B cell (primary cell): ENCODE data around the gene RPIA. TPM values are rescaled to one million over a fixed set of nuclear protein-coding genes. Genes with fewer than 3 reads are reported as not detected.
"Not testable (repeated sequence)": the region's sequence is repeated elsewhere in the genome, so short reads cannot be mapped to it uniquely, and the experiment has no call there.

Experiments used
- ATAC-seq: fragments of 200-7000 bp; cut with Tn5 transposase; one replicate; pipeline ENCODE4 v1.10.0; 2021; ENCODE audit warnings: low read depth, mild to moderate bottlenecking, moderate number of reproducible peaks, moderate library complexity
- CTCF ChIA-PET: fragments of 350-600 bp; sonication (Branson Sonifier 250); formaldehyde crosslinking; loops from one replicate; lab custom pipeline; 2021; ENCODE audit warnings: antibody characterized with exemption, inconsistent platforms; lab: Charles Lee
- POLR2A ChIA-PET: fragments of 350-600 bp; sonication (Branson Sonifier 250); formaldehyde crosslinking; loops from one replicate; lab custom pipeline; 2021; ENCODE audit warnings: antibody characterized with exemption; lab: Charles Lee
- DNase-seq: peaks from one replicate; pipeline ENCODE4 v3.0.0; 2013
- H2AFZ ChIP-seq: 2 replicates; pipeline ENCODE4 v1.6.1; 2012; ENCODE audit warnings: mild to moderate bottlenecking, low read depth, low read length; ENCODE audit not compliant: insufficient read depth, poor library complexity, severe bottlenecking
- H3K27ac ChIP-seq, 2 donors: 1 replicate in 1 of 2; 2 replicates in 1 of 2; pipeline ENCODE4 v1.5.1; 2012 to 2013; ENCODE audit warnings: low read length in 2 of 2, mild to moderate bottlenecking in 2 of 2, moderate library complexity in 1 of 2
- H3K27me3 ChIP-seq, 4 experiments: fragments of 200-600 bp in 1 of 4; sonication (generic) in 1 of 4; replicated peaks in 1 of 4; 1 replicate in 2 of 4; 2 replicates in 2 of 4; pipeline versions ENCODE4 v1.6.1 to v1.7.0; 2013 to 2016; ENCODE audit warnings: low read length in 3 of 4, mild to moderate bottlenecking in 2 of 4, mixed read lengths in 1 of 4, moderate library complexity in 1 of 4; ENCODE audit not compliant: insufficient read depth in 4 of 4, control insufficient read depth in 3 of 4; ENCODE audit errors: control extremely low read depth in 1 of 4
- H3K36me3 ChIP-seq, 2 experiments: replicated peaks in 1 of 2; 1 replicate in 1 of 2; 2 replicates in 1 of 2; pipeline versions ENCODE4 v1.6.1 to v1.7.1; 2013; ENCODE audit warnings: low read length in 1 of 2; ENCODE audit not compliant: insufficient read depth in 2 of 2, control insufficient read depth in 1 of 2; ENCODE audit errors: control extremely low read depth in 1 of 2, extremely low read depth in 1 of 2
- H3K4me1 ChIP-seq, 2 donors: fragments of 200-600 bp in 1 of 2; sonication (generic) in 1 of 2; 1 replicate in 1 of 2; 2 replicates in 1 of 2; pipeline versions ENCODE4 v1.5.1 to v1.6.1; 2013 to 2017; ENCODE audit warnings: low read length in 2 of 2; ENCODE audit not compliant: control insufficient read depth in 2 of 2, insufficient read depth in 2 of 2
- H3K4me2 ChIP-seq: replicated peaks from 2 replicates; pipeline ENCODE3; 2012; ENCODE audit warnings: mild to moderate bottlenecking, low read depth, low read length; ENCODE audit not compliant: poor library complexity, severe bottlenecking
- H3K4me3 ChIP-seq, 5 experiments: fragments of 200-600 bp in 1 of 5; sonication (generic) in 1 of 5; 1 replicate in 3 of 5; 2 replicates in 2 of 5; pipeline versions ENCODE4 v1.5.1 to v1.7.0; 2011 to 2016; ENCODE audit warnings: low read length in 4 of 5, mild to moderate bottlenecking in 4 of 5, low read depth in 2 of 5, control low read depth in 1 of 5, moderate library complexity in 1 of 5; ENCODE audit not compliant: insufficient read depth in 1 of 5; ENCODE audit errors: control extremely low read depth in 1 of 5, extremely low read depth in 1 of 5
- H3K79me2 ChIP-seq: fragments of 200-600 bp; sonication (generic); one replicate; pipeline ENCODE4 v1.6.0; 2016; ENCODE audit warnings: low read length; ENCODE audit not compliant: control insufficient read depth, insufficient read depth
- H3K9ac ChIP-seq: fragments of 200-600 bp; sonication (generic); 2 replicates; pipeline ENCODE4 v1.6.1; 2017; ENCODE audit warnings: mild to moderate bottlenecking, low read length, moderate library complexity
- H3K9me3 ChIP-seq, 3 donors: one replicate each; pipeline versions ENCODE4 v1.6.1 to v1.7.1; 2013; ENCODE audit warnings: low read length in 2 of 3; ENCODE audit not compliant: control insufficient read depth in 2 of 3, insufficient read depth in 1 of 3; ENCODE audit errors: control extremely low read depth in 1 of 3
- H4K20me1 ChIP-seq: 2 replicates; pipeline ENCODE4 v1.6.0; 2012; ENCODE audit warnings: mild to moderate bottlenecking, low read length; ENCODE audit not compliant: insufficient read depth, control insufficient read depth, poor library complexity, severe bottlenecking
- H3K27ac Mint-ChIP-seq: one replicate; pipeline ENCODE4 v1.8.0; 2021; ENCODE audit warnings: mixed read lengths
- H3K27me3 Mint-ChIP-seq: one replicate; pipeline ENCODE4 v1.8.0; 2021; ENCODE audit warnings: mixed read lengths
- H3K4me1 Mint-ChIP-seq: one replicate; pipeline ENCODE4 v1.8.0; 2021; ENCODE audit warnings: mixed read lengths
- H3K4me3 Mint-ChIP-seq: one replicate; pipeline ENCODE4 v1.8.0; 2021; ENCODE audit warnings: mixed read lengths
- H3K9me3 Mint-ChIP-seq: one replicate; pipeline ENCODE4 v1.8.0; 2022; ENCODE audit warnings: mixed read lengths; ENCODE audit not compliant: insufficient read depth
- CTCF ChIP-seq: fragments of 200-600 bp; IDR thresholded peaks from one replicate; pipeline ENCODE4 v1.8.0; 2022; ENCODE audit warnings: antibody characterized with exemption, mild to moderate bottlenecking
- EZH2 ChIP-seq: IDR thresholded peaks from 2 replicates; pipeline ENCODE4 v1.6.1; 2012; ENCODE audit warnings: borderline replicate concordance, low read depth, mild to moderate bottlenecking, moderate library complexity, low read length; ENCODE audit not compliant: insufficient read depth, poor library complexity, severe bottlenecking
- WGBS: methylation state at CpG from one replicate; pipeline ENCODE4 v1.1.5; 2013; ENCODE audit warnings: missing lambda C conversion rate; ENCODE audit not compliant: insufficient coverage; 5-methylcytosine and 5-hydroxymethylcytosine counted together
- intact Hi-C: fragments of 100-400 bp; cut with micrococcal nuclease; formaldehyde crosslinking; loops from one replicate; pipeline ENCODE4 v1.10.0; 2022
- polyA plus RNA-seq: library from polyadenylated mRNA; depleted of rRNA; stranded (reverse); fragments of >200 nt; gene quantifications from 2 replicates; pipeline ENCODE4 v1.2.3, GENCODE V29; 2012
- total RNA-seq, 2 donors: library from RNA; stranded (reverse); fragments of 120-200 nt in 1 of 2; gene quantifications; 1 replicate in 1 of 2; 2 replicates in 1 of 2; pipeline versions ENCODE4 v1.2.3 to v1.2.4, GENCODE V29; 2013 to 2022

The RPIA gene
- total and polyA plus RNA-seq, 2 donors (not counting 1 experiment from before 2014, with no cell fraction given) = 9.4 to 19.7 TPM

GRCh38 chr2:88770016-88770415 lies 78.5 kb downstream of the RPIA start:
- ATAC-seq (no peak), DNase-seq (no peak)
- TF ChIP-seq CTCF (no peak), EZH2 (no peak)
- H3K9ac ChIP-seq = no peak overlapping the region
- no peak overlapping the region for H3K4me2 ChIP-seq
- no peak overlapping the region for H3K4me3 ChIP-seq
- POLR2A ChIA-PET = no interaction called here
- intact Hi-C loops = no loop called here
- Mint-ChIP-seq H3K4me1 (peaks cover 8% of the 10 kb centered on the region), H3K27me3 (peaks cover 5% of the 10 kb centered on the region), H3K4me3 (no peak overlapping the region), H3K9me3 (no peaks in the 10 kb centered on the region), H3K27ac (no peak overlapping the region)
- H4K20me1 ChIP-seq = no peaks in the 10 kb centered on the region
- no peaks in the 10 kb centered on the region for H3K36me3 ChIP-seq
- no peak overlapping the region for H3K27ac ChIP-seq
- H3K27me3 ChIP-seq = peaks cover 0 to 2% (median 0%) of the 10 kb centered on the region in 4 experiments
- H3K4me1 ChIP-seq = peaks cover 5 to 8% of the 10 kb centered on the region in 2 donors
- CTCF ChIA-PET = interaction anchor here (0.6 kb wide), 1 partner anchor 99 kb away, joined by 3 read pairs; no protein-coding TSS in a partner anchor
- WGBS = no CpG with 5 or more reads among the region's 4 CpGs
- peaks cover 0 to under 1% (median 0%) of the 10 kb centered on the region in 3 donors for H3K9me3 ChIP-seq
- no peaks in the 10 kb centered on the region for H3K79me2 ChIP-seq
- H2AFZ ChIP-seq = no peak overlapping the region

- H3K4me2 ChIP-seq, CTCF ChIA-PET, H3K36me3 ChIP-seq, ATAC-seq, H3K27ac Mint-ChIP-seq, POLR2A ChIA-PET, H3K9ac ChIP-seq, H2AFZ ChIP-seq, H3K4me1 Mint-ChIP-seq, H3K9me3 ChIP-seq, DNase-seq, H3K27ac ChIP-seq, H4K20me1 ChIP-seq, H3K79me2 ChIP-seq, intact Hi-C loops, H3K4me3 ChIP-seq, H3K9me3 Mint-ChIP-seq, H3K27me3 Mint-ChIP-seq, H3K4me1 ChIP-seq, H3K4me3 Mint-ChIP-seq, H3K27me3 ChIP-seq: not testable (repeated sequence)
- WGBS = 94% methylated on average over 3 of the region's 7 CpGs
Measured at GRCh38 chr2:88773233-88774028, 82.0 kb downstream of the RPIA start.

- 92% methylated on average over 2 of the region's 2 CpGs for WGBS
Measured at GRCh38 chr2:88789213-88789612, 97.7 kb downstream of the RPIA start.

More at GRCh38 chr2:88789213-88789612, 97.7 kb downstream of the RPIA start:
- POLR2A ChIA-PET, H3K27me3 Mint-ChIP-seq, H3K27ac Mint-ChIP-seq, H3K27ac ChIP-seq, DNase-seq, H3K4me1 ChIP-seq, intact Hi-C loops, CTCF ChIA-PET, ATAC-seq, H4K20me1 ChIP-seq, H2AFZ ChIP-seq, H3K4me1 Mint-ChIP-seq, H3K9me3 Mint-ChIP-seq, H3K27me3 ChIP-seq, H3K4me2 ChIP-seq, H3K4me3 ChIP-seq, H3K79me2 ChIP-seq, H3K9ac ChIP-seq, H3K9me3 ChIP-seq, H3K36me3 ChIP-seq, H3K4me3 Mint-ChIP-seq: not testable (repeated sequence)
